ENCODE results near the gene TMEM242.
A peak's percentile ranks its signal among the peaks of the same experiment; 100 is the strongest.
"Not testable (repeated sequence)": the region's sequence is repeated elsewhere in the genome, so short reads cannot be mapped to it uniquely, and the experiment has no call there.

TMEM242 gene

GRCh38 chr6:157322792-157323254 lies 496 bp downstream of the TMEM242 start:
- peak; percentile 78 for DNase-seq

GRCh38 chr6:157316871-157317814 lies 6.2 kb downstream of the TMEM242 start:
- DNase-seq = no peak

- peak; percentile 68 for DNase-seq
These were observed 8.5 kb downstream of the TMEM242 start for GRCh38 chr6:157314705-157315321.

GRCh38 chr6:157313531-157314467 lies 9.5 kb downstream of the TMEM242 start:
- no peak for DNase-seq

GRCh38 chr6:157312757-157313156 lies 10.6 kb downstream of the TMEM242 start:
- DNase-seq = no peak

- DNase-seq = not testable (repeated sequence)
These were observed 12.6 kb downstream of the TMEM242 start for GRCh38 chr6:157310693-157311092.

- DNase-seq = no peak
These were observed 15.7 kb downstream of the TMEM242 start for GRCh38 chr6:157307661-157308060.

- no peak for DNase-seq
These were observed 17.4 kb downstream of the TMEM242 start for GRCh38 chr6:157305670-157306653.

GRCh38 chr6:157304899-157305663 lies 18.2 kb downstream of the TMEM242 start:
- DNase-seq = no peak

- no peak for DNase-seq
These were observed 20.6 kb downstream of the TMEM242 start for GRCh38 chr6:157302736-157303135.

GRCh38 chr6:157300436-157300835 lies 22.9 kb downstream of the TMEM242 start:
- no peak for DNase-seq

GRCh38 chr6:157300006-157300405 lies 23.3 kb downstream of the TMEM242 start:
- no peak for DNase-seq

GRCh38 chr6:157298216-157298724 lies 25.0 kb downstream of the TMEM242 start:
- no peak for DNase-seq

GRCh38 chr6:157294654-157295053 lies 28.7 kb downstream of the TMEM242 start:
- no peak for DNase-seq

GRCh38 chr6:157293780-157294179 lies 29.5 kb downstream of the TMEM242 start:
- no peak for DNase-seq

- peak; percentile 7 for DNase-seq
These were observed 31.1 kb downstream of the TMEM242 start for GRCh38 chr6:157292202-157292601.

GRCh38 chr6:157291356-157291755 lies 32.0 kb downstream of the TMEM242 start:
- no peak for DNase-seq

- no peak for DNase-seq
These were observed 32.5 kb downstream of the TMEM242 start for GRCh38 chr6:157290797-157291196.

GRCh38 chr6:157289764-157290163 lies 33.6 kb downstream of the TMEM242 start:
- DNase-seq = no peak

GRCh38 chr6:157288575-157288974 lies 34.7 kb downstream of the TMEM242 start:
- no peak for DNase-seq

GRCh38 chr6:157287923-157288322 lies 35.4 kb downstream of the TMEM242 start:
- DNase-seq = no peak

All from CD4-positive, alpha-beta T cell treated with Interleukin-12 subunit alpha and Interleukin-12 subunit beta, for 1 hour (primary cell).